Panc1 (cell line): ENCODE results near the gene USP32.

Source experiments
- TF ChIP-seq, protein P1 (sequence below): fragments of 450-650 bp; IDR thresholded peaks from 2 replicates; pipeline ENCODE4 v1.5.1; 2017; ENCODE audit warnings: mild to moderate bottlenecking
- TF ChIP-seq, protein P2 (sequence below), 2 experiments: IDR thresholded peaks; 2 replicates each; pipeline ENCODE4 v1.6.1; 2011 to 2012; ENCODE audit warnings: low read depth in 2 of 2, control low read depth in 1 of 2, low read length in 1 of 2, mild to moderate bottlenecking in 1 of 2, moderate library complexity in 1 of 2; ENCODE audit not compliant: insufficient read depth in 1 of 2

DNA sequence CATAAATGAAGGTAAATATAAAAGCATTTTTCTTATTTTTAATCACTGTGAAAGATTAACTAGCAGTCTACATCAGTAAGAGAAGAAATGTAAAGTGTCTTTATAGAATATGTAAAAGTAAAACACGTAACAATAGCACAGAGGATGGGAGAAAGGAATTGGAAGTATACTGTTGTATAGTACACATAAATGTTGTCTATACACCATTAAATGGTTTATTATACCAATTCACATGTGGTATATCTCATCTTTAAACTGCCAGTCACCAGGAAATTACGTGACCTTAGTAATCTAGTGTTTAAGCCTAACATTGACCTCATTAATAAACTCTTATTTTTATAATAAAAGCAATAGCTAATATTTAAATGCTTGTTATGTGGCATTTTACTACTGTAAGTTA is 87.4 kb downstream of the USP32 start:
- TF ChIP-seq, protein P1, sequence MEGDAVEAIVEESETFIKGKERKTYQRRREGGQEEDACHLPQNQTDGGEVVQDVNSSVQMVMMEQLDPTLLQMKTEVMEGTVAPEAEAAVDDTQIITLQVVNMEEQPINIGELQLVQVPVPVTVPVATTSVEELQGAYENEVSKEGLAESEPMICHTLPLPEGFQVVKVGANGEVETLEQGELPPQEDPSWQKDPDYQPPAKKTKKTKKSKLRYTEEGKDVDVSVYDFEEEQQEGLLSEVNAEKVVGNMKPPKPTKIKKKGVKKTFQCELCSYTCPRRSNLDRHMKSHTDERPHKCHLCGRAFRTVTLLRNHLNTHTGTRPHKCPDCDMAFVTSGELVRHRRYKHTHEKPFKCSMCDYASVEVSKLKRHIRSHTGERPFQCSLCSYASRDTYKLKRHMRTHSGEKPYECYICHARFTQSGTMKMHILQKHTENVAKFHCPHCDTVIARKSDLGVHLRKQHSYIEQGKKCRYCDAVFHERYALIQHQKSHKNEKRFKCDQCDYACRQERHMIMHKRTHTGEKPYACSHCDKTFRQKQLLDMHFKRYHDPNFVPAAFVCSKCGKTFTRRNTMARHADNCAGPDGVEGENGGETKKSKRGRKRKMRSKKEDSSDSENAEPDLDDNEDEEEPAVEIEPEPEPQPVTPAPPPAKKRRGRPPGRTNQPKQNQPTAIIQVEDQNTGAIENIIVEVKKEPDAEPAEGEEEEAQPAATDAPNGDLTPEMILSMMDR: no peak
- TF ChIP-seq, protein P2, sequence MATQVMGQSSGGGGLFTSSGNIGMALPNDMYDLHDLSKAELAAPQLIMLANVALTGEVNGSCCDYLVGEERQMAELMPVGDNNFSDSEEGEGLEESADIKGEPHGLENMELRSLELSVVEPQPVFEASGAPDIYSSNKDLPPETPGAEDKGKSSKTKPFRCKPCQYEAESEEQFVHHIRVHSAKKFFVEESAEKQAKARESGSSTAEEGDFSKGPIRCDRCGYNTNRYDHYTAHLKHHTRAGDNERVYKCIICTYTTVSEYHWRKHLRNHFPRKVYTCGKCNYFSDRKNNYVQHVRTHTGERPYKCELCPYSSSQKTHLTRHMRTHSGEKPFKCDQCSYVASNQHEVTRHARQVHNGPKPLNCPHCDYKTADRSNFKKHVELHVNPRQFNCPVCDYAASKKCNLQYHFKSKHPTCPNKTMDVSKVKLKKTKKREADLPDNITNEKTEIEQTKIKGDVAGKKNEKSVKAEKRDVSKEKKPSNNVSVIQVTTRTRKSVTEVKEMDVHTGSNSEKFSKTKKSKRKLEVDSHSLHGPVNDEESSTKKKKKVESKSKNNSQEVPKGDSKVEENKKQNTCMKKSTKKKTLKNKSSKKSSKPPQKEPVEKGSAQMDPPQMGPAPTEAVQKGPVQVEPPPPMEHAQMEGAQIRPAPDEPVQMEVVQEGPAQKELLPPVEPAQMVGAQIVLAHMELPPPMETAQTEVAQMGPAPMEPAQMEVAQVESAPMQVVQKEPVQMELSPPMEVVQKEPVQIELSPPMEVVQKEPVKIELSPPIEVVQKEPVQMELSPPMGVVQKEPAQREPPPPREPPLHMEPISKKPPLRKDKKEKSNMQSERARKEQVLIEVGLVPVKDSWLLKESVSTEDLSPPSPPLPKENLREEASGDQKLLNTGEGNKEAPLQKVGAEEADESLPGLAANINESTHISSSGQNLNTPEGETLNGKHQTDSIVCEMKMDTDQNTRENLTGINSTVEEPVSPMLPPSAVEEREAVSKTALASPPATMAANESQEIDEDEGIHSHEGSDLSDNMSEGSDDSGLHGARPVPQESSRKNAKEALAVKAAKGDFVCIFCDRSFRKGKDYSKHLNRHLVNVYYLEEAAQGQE (IDR thresholded peaks at IDR 0.05; ENCODE audit: insufficient read depth in 1 of 2, low read depth in 2 of 2, low read length in 1 of 2): no peak
